Lung microvascular endothelial cell (primary cell): ENCODE results near the gene RNASEL. TPM values are rescaled to one million over a fixed set of nuclear protein-coding genes. Genes with fewer than 3 reads are reported as not detected.
A peak's percentile ranks its signal among the peaks of the same experiment; 100 is the strongest.

Source experiments
- DNase-seq, 2 donors: peaks; one replicate each; pipeline versions ENCODE4 v3.0.0 to v3.0.0-alpha.2; 2010; ENCODE audit warnings: low read depth in 2 of 2
- total RNA-seq: library from RNA; depleted of rRNA; stranded (reverse); fragments of >200 nt; gene quantifications from 2 replicates; pipeline ENCODE4 v1.2.1, GENCODE V29; 2014

Gene RNASEL
- total RNA-seq, 1 donor from 2014 or later = 0.20 TPM

GRCh38 chr1:182600745-182601415 lies 11.8 kb upstream of the RNASEL start:
- DNase-seq = no peak

GRCh38 chr1:182600036-182600713 lies 11.1 kb upstream of the RNASEL start:
- DNase-seq = no peak

GRCh38 chr1:182599339-182599738 lies 10.3 kb upstream of the RNASEL start:
- DNase-seq = no peak

GRCh38 chr1:182598296-182598695 lies 9.2 kb upstream of the RNASEL start:
- no peak for DNase-seq

- no peak for DNase-seq
Observed at GRCh38 chr1:182596934-182597333, 7.9 kb upstream of the RNASEL start.

- peak; percentile 66 to 79 for DNase-seq
Observed at GRCh38 chr1:182595641-182596240, 6.7 kb upstream of the RNASEL start.

GRCh38 chr1:182589931-182590330 lies 875 bp upstream of the RNASEL start:
- DNase-seq = no peak

GRCh38 chr1:182589520-182589919 lies 464 bp upstream of the RNASEL start:
- no peak for DNase-seq

- DNase-seq = no peak
Observed at GRCh38 chr1:182587666-182588499, 1.2 kb downstream of the RNASEL start.

- no peak for DNase-seq
Observed at GRCh38 chr1:182587093-182587492, 2.0 kb downstream of the RNASEL start.

GRCh38 chr1:182586380-182586779 lies 2.7 kb downstream of the RNASEL start:
- no peak for DNase-seq

- no peak for DNase-seq
Observed at GRCh38 chr1:182584746-182585145, 4.3 kb downstream of the RNASEL start.

- no peak for DNase-seq
Observed at GRCh38 chr1:182580736-182581135, 8.3 kb downstream of the RNASEL start.

- DNase-seq = no peak
Observed at GRCh38 chr1:182575540-182576149, 13.4 kb downstream of the RNASEL start.

- no peak for DNase-seq
Observed at GRCh38 chr1:182574156-182574555, 14.9 kb downstream of the RNASEL start.

- no peak for DNase-seq
Observed at GRCh38 chr1:182570611-182570970, 18.5 kb downstream of the RNASEL start.

- no peak for DNase-seq
Observed at GRCh38 chr1:182569939-182570610, 19.0 kb downstream of the RNASEL start.

- DNase-seq = no peak
Observed at GRCh38 chr1:182568647-182569284, 20.3 kb downstream of the RNASEL start.

- DNase-seq = no peak
Observed at GRCh38 chr1:182567629-182568028, 21.4 kb downstream of the RNASEL start.

- DNase-seq = no peak
Observed at GRCh38 chr1:182565537-182565936, 23.5 kb downstream of the RNASEL start.
